Measurements from ENCODE around the gene STEEP1. TPM values are rescaled to one million over a fixed set of nuclear protein-coding genes. Genes with fewer than 3 reads are reported as not detected.

Gene STEEP1
- total RNA-seq, 1 donor from 2014 or later: 22.2 TPM

GRCh38 chrX:119489212-119490074 lies 75.8 kb downstream of the STEEP1 start:
- no peak for DNase-seq (ENCODE audit: low spot score in 2 of 2)
- no peaks in the 10 kb centered on the region for H3K9me3 ChIP-seq
- H3K27ac ChIP-seq: no peak overlapping the region
- no peak for TF ChIP-seq CTCF (IDR thresholded peaks at IDR 0.05)
- intact Hi-C loops (cut with DNase I): loop anchor here (1.0 kb wide), 1 partner anchor 23 kb away; no protein-coding TSS in a partner anchor
- H3K27me3 ChIP-seq: no peaks in the 10 kb centered on the region
- H3K36me3 ChIP-seq: no peaks in the 10 kb centered on the region
- H3K4me1 ChIP-seq: no peaks in the 10 kb centered on the region
- H3K4me3 ChIP-seq: no peak overlapping the region

GRCh38 chrX:119488749-119489148 lies 76.5 kb downstream of the STEEP1 start:
- peak; percentile 28 to 65 (median 44) for TF ChIP-seq CTCF (IDR thresholded peaks at IDR 0.05)
- no peaks in the 10 kb centered on the region for H3K4me1 ChIP-seq
- H3K36me3 ChIP-seq: no peaks in the 10 kb centered on the region
- H3K27me3 ChIP-seq: no peaks in the 10 kb centered on the region
- peak in 1 of 2 donors; percentile 80 for DNase-seq (ENCODE audit: low spot score in 2 of 2)
- H3K27ac ChIP-seq: no peak overlapping the region
- intact Hi-C loops (cut with DNase I): loop anchor here (1.0 kb wide), 1 partner anchor 24 kb away; no protein-coding TSS in a partner anchor
- no peak overlapping the region for H3K4me3 ChIP-seq
- no peaks in the 10 kb centered on the region for H3K9me3 ChIP-seq

Other genes with a start within 250 kb of the STEEP1 start
- gene SLC25A43, start 166.1 kb downstream of the STEEP1 start, total RNA-seq: 26.6 TPM
- 202 TPM for gene SLC25A5, start 97.0 kb downstream of the STEEP1 start, total RNA-seq
- gene UBE2A, start 9.2 kb upstream of the STEEP1 start, total RNA-seq: 28.4 TPM
- gene NKRF, start 41.0 kb upstream of the STEEP1 start, total RNA-seq: 2.8 TPM
- 10.6 TPM for gene SEPTIN6, start 127.8 kb upstream of the STEEP1 start, total RNA-seq
- not detected for gene SOWAHD, start 193.2 kb upstream of the STEEP1 start, total RNA-seq
- 2,929 TPM for gene RPL39, start 226.2 kb upstream of the STEEP1 start, total RNA-seq

All from ascending aorta (tissue), 2 donors.